Cardiac fibroblast (primary cell): ENCODE results near the gene C1orf56.

Experiments
- DNase-seq, 2 donors: peaks; one replicate each; pipeline versions ENCODE4 v3.0.0 to v3.0.0-alpha.2; 2010; ENCODE audit warnings: low read depth in 2 of 2
- H3K4me3 ChIP-seq, 2 donors: replicated peaks in 1 of 2; 1 replicate in 1 of 2; 2 replicates in 1 of 2; pipeline ENCODE4 v1.5.1; 2011; ENCODE audit warnings: low read depth in 2 of 2, low read length in 2 of 2, mild to moderate bottlenecking in 2 of 2, moderate library complexity in 1 of 2
- CTCF ChIP-seq: IDR thresholded peaks from one replicate; pipeline ENCODE4 v1.5.1; 2011; ENCODE audit warnings: low read depth, mild to moderate bottlenecking, low read length, inconsistent platforms

C1orf56 gene

GRCh38 chr1:151002611-151003010 lies 44.9 kb upstream of the C1orf56 start:
- no peak overlapping the region for H3K4me3 ChIP-seq
- no peak for TF ChIP-seq CTCF
- no peak for DNase-seq

GRCh38 chr1:151003180-151003579 lies 44.4 kb upstream of the C1orf56 start:
- no peak for DNase-seq
- H3K4me3 ChIP-seq: no peak overlapping the region
- TF ChIP-seq CTCF: no peak

- DNase-seq: no peak
- peak overlapping the region; percentile 61 to 63 for H3K4me3 ChIP-seq
- TF ChIP-seq CTCF: no peak
Observed at GRCh38 chr1:151005729-151006319, 41.7 kb upstream of the C1orf56 start.

- peak within 1 kb of the TSS; percentile 61 to 63 for H3K4me3 ChIP-seq
- peak; percentile 65 for TF ChIP-seq CTCF
- peak; percentile 87 to 93 for DNase-seq
Observed at GRCh38 chr1:151006327-151007052, 41.1 kb upstream of the C1orf56 start, which contains the start of gene MINDY1. Gene MINDY1 (minus strand): TSS chr1:151006902. CDS start chr1:151002617, 4,285 bp downstream.

- TF ChIP-seq CTCF: no peak
- peak overlapping the region in 1 of 2 donors; percentile 2 for H3K4me3 ChIP-seq
- no peak for DNase-seq
Observed at GRCh38 chr1:151007853-151008243, 39.7 kb upstream of the C1orf56 start.

- no peak for TF ChIP-seq CTCF
- DNase-seq: peak; percentile 98 to 99
- peak within 1 kb of the TSS; percentile 81 to 99 for H3K4me3 ChIP-seq
Observed at GRCh38 chr1:151008244-151009205, 39.0 kb upstream of the C1orf56 start, which contains the start of gene PRUNE1. Gene PRUNE1 (plus strand): TSS chr1:151008449. CDS start chr1:151008633, 184 bp downstream.
